ENCODE results near the gene SORD.

- TF ChIP-seq CTCF (IDR thresholded peaks at IDR 0.05 in 2 of 3, conservative IDR thresholded peaks at IDR 0.05 in 1 of 3; ENCODE audit: insufficient read depth in 2 of 3, low read depth in 1 of 3, low read length in 3 of 3) (no peak), MYNN (IDR thresholded peaks at IDR 0.05) (no peak), MYNN (CRISPR knock-in tag; IDR thresholded peaks at IDR 0.05) (no peak)
- TF ChIP-seq, protein P1, sequence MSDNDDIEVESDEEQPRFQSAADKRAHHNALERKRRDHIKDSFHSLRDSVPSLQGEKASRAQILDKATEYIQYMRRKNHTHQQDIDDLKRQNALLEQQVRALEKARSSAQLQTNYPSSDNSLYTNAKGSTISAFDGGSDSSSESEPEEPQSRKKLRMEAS (CRISPR knock-in tag; IDR thresholded peaks at IDR 0.05) = no peak
Measured at GRCh38 chr15:45023659-45024225, 747 bp downstream of the SORD start.

Data from K562 (cell line).